Measurements from ENCODE around the gene CDK19.
"Not testable (repeated sequence)": the region's sequence is repeated elsewhere in the genome, so short reads cannot be mapped to it uniquely, and the experiment has no call there.

CDK19 gene

GRCh38 chr6:110589865-110590513 lies 225.3 kb downstream of the CDK19 start:
- DNase-seq (ENCODE audit: low spot score): peak; percentile 65

GRCh38 chr6:110587328-110587727 lies 227.9 kb downstream of the CDK19 start:
- in situ Hi-C loops (cut with MboI; ENCODE audit: low sequenced_read_pairs, unreplicated experiment): no loop called here
- no peak for TF ChIP-seq CTCF (IDR thresholded peaks at IDR 0.05; ENCODE audit: borderline replicate concordance, control extremely low read depth, extremely low read depth, insufficient read depth, missing control alignments)
- DNase-seq (ENCODE audit: low spot score): no peak

More at GRCh38 chr6:110589865-110590513, 225.3 kb downstream of the CDK19 start:
- in situ Hi-C loops (cut with MboI; ENCODE audit: low sequenced_read_pairs, unreplicated experiment): no loop called here
- no peak for TF ChIP-seq CTCF (IDR thresholded peaks at IDR 0.05; ENCODE audit: borderline replicate concordance, control extremely low read depth, extremely low read depth, insufficient read depth, missing control alignments)

GRCh38 chr6:110581679-110582078 lies 233.6 kb downstream of the CDK19 start:
- in situ Hi-C loops (cut with MboI; ENCODE audit: low sequenced_read_pairs, unreplicated experiment): no loop called here
- DNase-seq (ENCODE audit: low spot score): no peak
- TF ChIP-seq CTCF (IDR thresholded peaks at IDR 0.05; ENCODE audit: borderline replicate concordance, control extremely low read depth, extremely low read depth, insufficient read depth, missing control alignments): no peak

DNA sequence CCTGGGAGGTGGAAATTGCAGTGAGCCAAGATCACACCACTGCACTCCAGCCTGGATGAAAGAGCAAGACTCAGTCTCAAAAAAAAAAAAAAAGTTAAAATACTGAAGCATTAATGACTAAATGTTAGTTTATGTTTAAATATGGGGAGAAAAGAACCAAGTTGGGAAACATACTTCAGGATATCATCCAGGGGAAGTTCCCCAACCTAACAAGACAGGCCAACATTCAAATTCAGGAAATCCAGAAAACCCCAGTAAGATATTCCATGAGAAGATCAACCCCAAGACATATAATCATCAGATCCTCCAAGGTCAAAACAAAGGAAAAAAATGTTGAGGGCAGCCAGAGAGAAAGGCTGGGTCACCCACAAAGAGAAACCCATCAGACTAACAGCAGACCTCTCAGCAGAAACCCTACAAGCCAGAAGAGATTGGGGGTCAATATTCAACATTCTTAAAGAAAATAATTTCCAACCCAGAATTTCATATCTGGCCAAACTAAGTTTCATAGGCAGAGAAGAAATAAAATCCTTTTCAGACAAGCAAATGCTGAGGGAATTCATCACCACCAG lies 237.6 kb downstream of the CDK19 start:
- DNase-seq (ENCODE audit: low spot score); in situ Hi-C loops (cut with MboI; ENCODE audit: low sequenced_read_pairs, unreplicated experiment): not testable (repeated sequence)

- DNase-seq (ENCODE audit: low spot score): no peak
- in situ Hi-C loops (cut with MboI; ENCODE audit: low sequenced_read_pairs, unreplicated experiment): no loop called here
- no peak for TF ChIP-seq CTCF (IDR thresholded peaks at IDR 0.05; ENCODE audit: borderline replicate concordance, control extremely low read depth, extremely low read depth, insufficient read depth, missing control alignments)
Measured at GRCh38 chr6:110575925-110576463, 239.3 kb downstream of the CDK19 start.

DNA sequence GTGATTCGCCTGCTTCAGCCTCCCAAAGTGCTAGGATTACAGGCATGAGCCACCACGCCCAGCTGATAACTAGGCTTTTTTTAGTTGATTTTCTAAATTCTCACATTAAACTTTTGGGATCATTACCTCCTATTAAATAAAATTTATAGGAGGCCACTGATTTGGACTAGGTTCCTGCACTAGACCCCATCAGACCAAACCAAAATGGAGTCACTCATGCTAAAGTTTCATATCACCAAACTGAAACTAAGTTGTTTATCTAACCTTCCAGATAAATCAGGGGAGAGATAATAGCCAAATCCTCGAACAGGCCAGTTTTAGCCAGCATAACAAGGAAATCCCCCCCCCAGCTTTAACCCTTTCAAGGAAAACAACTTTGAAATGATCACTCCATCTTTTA lies 240.5 kb downstream of the CDK19 start:
- no peak for TF ChIP-seq CTCF (IDR thresholded peaks at IDR 0.05; ENCODE audit: borderline replicate concordance, control extremely low read depth, extremely low read depth, insufficient read depth, missing control alignments)
- DNase-seq (ENCODE audit: low spot score): no peak
- in situ Hi-C loops (cut with MboI; ENCODE audit: low sequenced_read_pairs, unreplicated experiment): no loop called here

DNA sequence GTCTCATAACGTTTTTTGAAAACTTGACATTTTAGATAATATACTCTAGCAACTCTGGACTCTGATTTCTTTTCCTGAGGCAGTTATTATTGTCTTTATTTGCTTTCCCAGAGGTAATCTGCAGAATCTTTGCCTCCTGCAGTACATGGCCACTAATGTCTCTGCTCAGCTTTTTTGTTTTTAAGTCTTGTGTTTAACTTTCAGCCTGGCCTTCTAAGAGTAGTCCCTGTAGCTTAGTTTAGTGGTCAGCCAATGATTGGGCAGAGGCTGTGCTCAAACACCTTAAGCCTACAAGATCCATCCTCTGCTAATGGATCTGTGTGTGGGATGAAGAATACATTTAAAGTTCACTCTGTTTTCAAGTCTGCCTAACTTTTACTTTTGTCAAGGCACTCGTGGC lies 241.7 kb downstream of the CDK19 start:
- DNase-seq (ENCODE audit: low spot score): no peak
- in situ Hi-C loops (cut with MboI; ENCODE audit: low sequenced_read_pairs, unreplicated experiment): no loop called here
- TF ChIP-seq CTCF (IDR thresholded peaks at IDR 0.05; ENCODE audit: borderline replicate concordance, control extremely low read depth, extremely low read depth, insufficient read depth, missing control alignments): no peak

Measured in GM13976 (cell line).